ENCODE measurements around the gene TCF7L1.

TCF7L1 gene

DNA sequence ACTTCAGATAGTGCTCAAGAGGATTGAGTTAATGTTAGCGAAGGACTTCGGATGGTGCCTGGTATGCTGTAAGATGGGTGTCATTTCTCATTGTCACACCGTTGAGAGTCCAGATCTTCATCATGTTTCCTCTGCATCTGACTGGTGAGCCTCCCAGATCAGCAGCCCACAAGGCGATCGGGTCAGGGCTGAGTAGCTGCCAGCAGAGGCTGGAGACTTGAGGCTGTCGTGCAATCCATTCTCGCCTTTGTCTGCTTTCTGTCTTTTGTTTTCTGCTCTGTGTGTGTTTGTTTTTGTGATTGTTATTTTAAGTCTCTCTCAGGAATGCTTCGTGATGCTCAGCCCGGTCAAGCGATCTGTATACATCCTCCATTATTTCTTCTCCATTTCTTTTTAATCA is 98.8 kb downstream of the TCF7L1 start:
- no peak for DNase-seq

DNA sequence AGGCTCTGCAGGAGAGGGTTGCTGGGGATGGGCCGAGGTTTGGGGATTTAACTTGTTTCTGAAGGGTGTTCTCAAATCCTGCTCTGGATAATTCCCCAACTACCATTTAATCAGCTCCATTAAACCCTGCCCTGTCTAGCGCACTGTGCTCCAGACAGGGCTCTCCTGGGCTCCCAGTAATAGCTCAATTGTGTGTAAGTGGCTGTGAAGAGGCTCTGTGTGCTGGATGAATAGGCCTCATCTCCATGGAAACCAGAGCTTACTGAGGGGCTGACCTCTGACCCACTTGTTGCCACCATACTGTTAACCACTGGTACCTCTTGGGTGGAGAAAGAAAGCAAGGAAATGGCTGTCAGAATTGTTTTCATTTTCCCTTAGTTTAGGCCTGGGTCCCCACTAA is 101.7 kb downstream of the TCF7L1 start:
- no peak for DNase-seq

- DNase-seq: no peak
These were observed 102.1 kb downstream of the TCF7L1 start for GRCh38 chr2:85235281-85235680.

DNA sequence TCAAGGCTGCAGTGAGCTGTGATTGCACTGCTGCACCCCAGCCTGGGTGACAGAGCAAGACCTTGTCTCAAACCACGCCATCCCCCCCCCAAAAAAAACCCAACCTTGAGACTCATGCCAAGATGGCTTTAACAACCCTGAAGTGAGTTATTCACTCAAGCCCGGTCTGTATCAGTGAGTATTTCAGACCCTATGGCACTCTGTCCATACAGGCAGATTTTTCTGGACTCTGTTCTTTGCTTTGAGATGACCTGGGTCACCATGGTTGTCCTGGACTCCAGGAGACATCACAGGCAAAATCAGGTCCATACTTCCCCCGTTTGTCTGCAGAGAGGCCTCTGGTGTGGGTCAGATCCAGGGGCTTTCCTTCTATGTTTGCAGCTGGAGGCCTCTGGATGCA is 102.9 kb downstream of the TCF7L1 start:
- DNase-seq: no peak

DNA sequence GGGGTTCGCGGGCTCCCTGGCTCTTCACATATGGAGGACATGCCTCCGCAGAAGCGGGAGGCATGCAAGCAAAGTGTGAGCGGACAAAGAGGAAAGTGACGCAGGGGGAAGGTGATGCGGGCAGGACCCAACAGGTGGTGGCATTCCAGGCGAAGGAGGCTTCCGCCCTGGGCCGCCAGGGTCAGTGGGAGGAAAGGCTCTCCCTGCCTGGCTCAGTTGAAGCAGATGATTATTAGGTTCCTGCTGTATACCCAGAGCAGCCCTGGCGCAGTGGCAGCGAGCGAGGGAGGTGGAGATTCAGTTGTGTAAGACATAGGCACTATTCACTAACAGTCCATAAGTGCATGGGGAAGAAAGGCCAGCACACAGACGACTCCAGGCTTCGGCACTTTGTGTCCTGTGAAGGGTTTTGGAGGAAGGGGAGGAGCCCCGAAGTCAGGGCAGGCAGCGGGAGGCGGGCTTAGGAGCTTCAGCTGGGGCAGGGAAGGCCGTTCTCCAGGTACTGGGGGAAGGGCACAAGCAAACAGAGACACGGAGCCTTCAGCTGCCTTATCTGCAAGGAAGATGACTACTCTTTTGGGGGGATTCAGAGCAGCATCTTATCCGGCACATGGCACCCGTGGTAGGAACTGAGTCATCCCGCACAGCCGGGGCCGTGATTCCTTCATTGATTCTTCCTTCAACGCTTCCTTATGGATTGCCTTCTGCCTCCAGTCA is 104.8 kb downstream of the TCF7L1 start:
- DNase-seq: no peak

DNA sequence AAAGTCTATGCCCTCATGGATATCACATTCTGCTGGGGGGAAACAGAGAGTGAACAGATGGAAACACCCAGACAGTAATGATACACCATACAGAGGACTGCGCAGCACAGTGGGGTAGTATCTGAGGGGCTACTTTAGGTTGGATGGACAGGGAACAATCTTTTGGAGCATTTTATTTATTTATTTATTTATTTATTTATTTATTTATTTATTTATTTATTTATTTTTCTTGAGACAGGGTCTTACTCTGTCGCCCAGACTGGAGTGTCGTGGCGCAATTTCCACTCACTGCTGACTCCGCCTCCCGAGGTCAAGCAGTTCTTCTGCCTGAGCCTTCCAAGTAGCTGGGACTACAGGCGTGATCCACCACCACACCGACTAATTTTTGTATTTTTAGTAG is 105.4 kb downstream of the TCF7L1 start:
- DNase-seq: no peak

- no peak for DNase-seq
These were observed 105.9 kb downstream of the TCF7L1 start for GRCh38 chr2:85239102-85239501.

GRCh38 chr2:85240055-85240454 is 106.9 kb downstream of the TCF7L1 start:
- DNase-seq: no peak

DNA sequence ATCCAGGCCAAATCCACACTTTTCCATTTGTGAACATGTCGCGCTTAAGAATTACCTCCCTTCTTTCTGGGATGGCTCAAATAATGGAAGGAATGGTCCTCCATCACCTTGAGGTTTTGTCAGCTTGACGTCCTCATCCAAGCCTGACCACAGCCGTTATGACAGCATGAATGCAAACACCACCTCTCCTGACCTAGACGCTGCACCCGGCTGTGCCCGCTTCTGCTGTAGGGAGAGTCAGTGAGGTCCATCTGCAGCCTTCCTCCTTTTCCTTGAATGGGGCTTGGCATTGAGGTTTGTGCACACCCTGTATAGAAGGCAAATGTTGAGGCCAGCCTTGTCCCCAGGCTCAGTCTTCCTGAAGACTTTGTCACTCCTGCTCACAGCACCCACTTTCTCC is 109.1 kb downstream of the TCF7L1 start:
- DNase-seq: no peak

DNA sequence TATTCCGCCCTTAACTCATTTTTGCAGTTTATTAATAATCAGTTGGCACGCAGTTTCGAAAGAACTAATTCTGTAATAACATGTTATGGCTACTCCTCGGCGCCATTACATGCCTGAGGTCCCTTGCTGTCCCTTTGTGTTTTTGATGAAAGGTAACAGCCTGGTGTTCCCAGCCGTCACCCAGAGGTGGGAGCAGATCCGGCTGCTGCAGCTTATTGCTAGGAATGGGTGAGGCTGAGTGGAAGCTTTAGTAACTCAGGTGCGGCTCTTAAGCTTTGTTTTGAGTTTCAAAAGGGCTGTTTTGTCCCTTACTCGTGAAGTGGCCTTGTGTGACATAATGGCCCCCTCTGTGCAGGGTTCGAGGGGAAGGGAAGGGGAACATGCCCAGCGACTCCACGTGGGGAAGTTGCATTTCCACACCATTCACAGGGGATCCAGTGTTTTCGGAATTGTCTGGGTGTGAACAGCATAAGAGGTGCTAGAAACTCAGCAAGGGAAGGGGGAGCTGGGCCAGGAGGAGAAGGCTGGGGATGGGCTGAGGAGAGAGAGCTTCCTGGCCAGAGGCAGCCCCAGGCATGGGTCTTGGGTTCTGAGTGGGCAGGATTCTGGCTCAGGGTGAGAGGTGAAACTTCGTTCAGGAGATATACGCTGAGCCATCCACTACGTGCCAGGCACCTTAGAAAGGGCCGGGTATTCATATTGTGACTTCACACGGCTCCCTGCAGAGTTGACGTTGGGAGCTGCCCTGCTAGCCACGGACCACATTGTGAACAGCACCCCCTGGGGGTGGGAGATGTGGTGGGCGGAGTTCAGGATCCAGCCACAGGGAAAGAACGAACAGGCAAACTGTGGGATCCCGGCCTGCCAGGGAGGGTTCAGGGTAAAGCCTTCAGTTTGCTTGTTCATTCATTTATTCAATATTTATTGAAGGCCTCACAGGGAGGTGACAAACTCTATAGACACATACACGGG is 110.2 kb downstream of the TCF7L1 start:
- DNase-seq: no peak

- no peak for DNase-seq
These were observed 111.6 kb downstream of the TCF7L1 start for GRCh38 chr2:85244828-85245227.

GRCh38 chr2:85245891-85246290 is 112.7 kb downstream of the TCF7L1 start:
- DNase-seq: no peak

DNA sequence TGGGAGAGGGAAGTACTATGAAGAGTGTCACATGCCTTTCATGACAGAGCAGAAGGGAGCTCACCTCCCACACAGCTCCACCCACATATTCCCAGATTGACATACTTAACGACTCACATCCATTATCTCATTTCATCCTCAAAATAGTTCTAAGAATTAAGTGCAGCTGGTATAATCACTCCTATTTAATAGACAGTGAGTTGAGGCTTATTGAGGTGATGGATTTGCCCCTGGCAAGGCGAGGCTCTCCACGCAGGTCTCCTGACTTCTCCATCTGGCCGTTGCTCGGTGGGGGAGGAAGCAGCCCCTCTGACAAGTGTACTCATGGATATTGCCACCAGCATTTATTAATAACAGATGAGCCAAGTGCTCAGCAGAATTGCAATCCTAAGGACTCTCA is 113.2 kb downstream of the TCF7L1 start:
- no peak for DNase-seq

DNA sequence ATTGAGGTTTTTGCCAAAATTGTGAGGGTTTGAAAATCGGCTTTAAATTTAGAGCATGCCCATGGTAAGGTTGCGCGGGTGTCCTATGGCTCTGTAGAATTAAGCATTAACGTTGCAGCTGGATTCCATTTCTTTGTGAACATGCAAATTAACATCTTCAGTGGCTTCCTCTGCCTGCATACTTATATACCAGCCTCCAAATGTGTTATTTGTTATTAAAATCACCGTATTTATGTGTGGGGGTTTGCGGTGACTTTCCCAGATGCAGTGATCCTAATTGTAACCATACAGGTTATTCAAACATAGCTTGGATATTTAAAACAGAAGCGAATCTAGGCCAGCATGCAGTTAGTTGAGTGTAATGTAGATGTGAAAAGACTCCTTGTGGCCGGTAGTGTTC is 114.4 kb downstream of the TCF7L1 start:
- no peak for DNase-seq

- no peak for DNase-seq
These were observed 115.7 kb downstream of the TCF7L1 start for GRCh38 chr2:85248773-85249509.

- DNase-seq: no peak
These were observed 116.9 kb downstream of the TCF7L1 start for GRCh38 chr2:85250045-85250444.

GRCh38 chr2:85251070-85251616 is 118.0 kb downstream of the TCF7L1 start:
- no peak for DNase-seq

DNA sequence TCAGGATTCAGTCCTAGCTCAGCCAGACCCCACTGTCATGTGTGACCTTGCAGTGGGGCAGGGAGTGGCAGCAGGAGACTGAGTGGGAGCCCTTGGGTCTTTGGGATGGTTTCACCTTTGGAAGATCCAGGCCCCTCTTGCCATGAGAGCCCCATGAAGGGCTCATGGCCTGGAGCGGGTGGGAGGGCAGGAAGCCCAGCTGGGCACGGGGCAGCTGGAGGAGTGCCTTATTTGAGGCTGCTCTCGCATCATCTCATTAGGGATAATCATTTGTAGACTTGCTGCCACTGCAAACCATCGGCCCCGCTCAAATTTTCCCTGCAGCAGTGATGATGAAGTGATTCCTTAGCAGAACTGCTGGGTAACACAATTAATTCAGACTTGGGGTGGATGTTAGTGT is 120.7 kb downstream of the TCF7L1 start:
- no peak for DNase-seq

DNA sequence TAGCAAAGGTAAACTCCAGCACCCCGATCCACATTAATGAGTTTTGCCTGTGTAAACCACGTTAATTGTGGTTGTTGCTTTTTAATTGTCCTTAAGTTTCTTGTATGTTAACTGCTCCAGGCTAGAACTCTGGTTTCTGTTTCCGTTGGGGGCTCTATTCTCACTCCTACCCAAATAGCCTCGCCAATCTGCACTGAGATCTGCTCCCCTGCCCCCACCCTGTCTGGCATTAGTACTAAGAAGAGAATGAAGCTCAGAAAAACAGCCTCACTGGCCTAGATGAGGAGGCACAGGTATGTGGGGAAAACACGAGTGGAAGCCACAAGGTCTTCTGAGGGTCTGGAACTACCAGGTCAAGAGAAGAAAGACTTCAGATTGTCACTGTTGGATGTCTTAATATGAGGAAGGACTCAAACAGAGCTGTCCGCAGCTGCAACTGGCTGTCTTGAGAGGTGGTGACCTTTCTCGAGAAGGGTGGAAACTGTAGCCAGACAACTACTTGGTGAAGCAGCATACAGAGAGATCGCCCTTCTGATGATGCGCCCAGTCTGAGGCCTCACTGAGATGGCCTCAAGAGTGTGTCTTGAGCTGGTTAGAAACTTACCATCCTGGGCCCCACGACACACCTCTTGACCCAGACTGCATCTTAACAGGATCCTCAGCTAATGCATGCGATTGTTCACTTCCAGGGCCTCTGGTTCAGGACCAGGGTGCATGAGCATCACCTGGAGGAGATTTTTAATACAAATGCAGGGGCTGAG is 121.5 kb downstream of the TCF7L1 start:
- DNase-seq: no peak

DNA sequence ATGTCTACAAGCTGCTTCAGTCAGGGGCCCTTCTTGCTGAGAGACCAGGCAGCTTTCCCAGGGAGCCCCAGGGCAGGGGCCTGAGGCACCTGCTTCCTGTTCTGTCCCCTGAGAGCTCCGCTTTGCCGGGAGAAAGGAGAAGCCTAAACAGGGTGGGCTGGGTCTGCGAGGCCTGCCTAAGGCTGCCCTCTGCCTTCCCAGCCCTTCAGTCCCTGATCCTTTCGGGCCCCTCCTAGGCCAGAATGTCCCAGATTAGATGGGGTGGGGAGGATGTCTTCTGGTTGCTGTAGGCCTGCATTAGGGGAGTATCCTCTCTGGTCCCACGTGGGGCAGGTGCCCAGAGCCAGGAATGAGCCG is 122.2 kb downstream of the TCF7L1 start:
- no peak for DNase-seq

- DNase-seq: no peak
These were observed 122.8 kb downstream of the TCF7L1 start for GRCh38 chr2:85255813-85256594.
